Epithelial cell of esophagus (primary cell): Measurements from ENCODE around the gene TMEM86B.

Experiments
- DNase-seq: peaks from one replicate; pipeline ENCODE4 v3.0.0; 2010; ENCODE audit warnings: low read depth
- H3K4me3 ChIP-seq: 2 replicates; pipeline ENCODE4 v1.5.1; 2011; ENCODE audit warnings: mild to moderate bottlenecking, low read length, control low read depth
- CTCF ChIP-seq: IDR thresholded peaks from 2 replicates; pipeline ENCODE4 v1.5.1; 2011; ENCODE audit warnings: low read depth, mild to moderate bottlenecking, low read length, control low read depth, inconsistent platforms; ENCODE audit not compliant: insufficient read depth; ENCODE audit errors: missing control alignments

TMEM86B gene

GRCh38 chr19:55228403-55229031 lies at the start of gene TMEM86B:
TSS of gene TMEM86B (minus strand) at chr19:55228763. CDS start at chr19:55228741, 22 bp downstream.
- no peak for TF ChIP-seq CTCF
- no peak within 1 kb of the TSS for H3K4me3 ChIP-seq
- DNase-seq, result no peak

- TF ChIP-seq CTCF, result no peak
- H3K4me3 ChIP-seq, result no peak overlapping the region
- DNase-seq, result no peak
Observed at GRCh38 chr19:55277494-55277893, 48.9 kb upstream of the TMEM86B start.

DNA sequence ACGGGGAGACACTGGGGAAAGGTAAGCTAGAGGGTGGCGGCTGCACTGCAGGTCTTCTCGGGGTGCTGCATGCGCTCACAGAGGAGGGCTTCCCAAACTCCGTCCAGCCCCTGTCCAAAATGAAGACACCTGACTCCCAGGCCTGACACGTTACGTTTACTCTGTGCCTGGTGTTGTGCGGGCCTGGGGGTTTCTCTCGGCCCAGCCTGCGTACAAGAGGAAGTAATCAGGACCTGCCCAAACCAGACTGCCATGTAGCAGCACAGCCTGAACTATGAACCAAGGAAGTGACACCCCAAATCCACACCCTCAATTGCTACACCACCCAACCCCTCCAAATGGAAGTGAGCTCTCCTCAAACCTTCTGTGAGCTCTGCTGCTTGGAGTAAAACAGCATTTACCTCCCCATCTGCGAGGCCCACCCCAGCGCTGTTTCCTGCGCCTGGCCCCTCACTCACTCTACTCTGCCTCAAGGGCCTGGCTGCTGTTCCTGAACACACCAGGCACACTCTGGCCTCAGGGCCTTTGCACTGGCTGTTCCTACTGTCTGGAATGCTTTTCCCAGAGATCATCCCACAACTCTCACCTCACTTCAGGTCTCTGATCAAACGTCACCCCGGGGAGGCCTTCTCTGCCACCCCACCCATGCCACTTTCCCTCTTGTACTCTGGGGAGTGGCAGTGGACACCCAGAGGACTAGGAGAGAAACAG lies 48.3 kb upstream of the TMEM86B start:
- no peak for DNase-seq
- H3K4me3 ChIP-seq, result no peak overlapping the region
- TF ChIP-seq CTCF, result no peak

DNA sequence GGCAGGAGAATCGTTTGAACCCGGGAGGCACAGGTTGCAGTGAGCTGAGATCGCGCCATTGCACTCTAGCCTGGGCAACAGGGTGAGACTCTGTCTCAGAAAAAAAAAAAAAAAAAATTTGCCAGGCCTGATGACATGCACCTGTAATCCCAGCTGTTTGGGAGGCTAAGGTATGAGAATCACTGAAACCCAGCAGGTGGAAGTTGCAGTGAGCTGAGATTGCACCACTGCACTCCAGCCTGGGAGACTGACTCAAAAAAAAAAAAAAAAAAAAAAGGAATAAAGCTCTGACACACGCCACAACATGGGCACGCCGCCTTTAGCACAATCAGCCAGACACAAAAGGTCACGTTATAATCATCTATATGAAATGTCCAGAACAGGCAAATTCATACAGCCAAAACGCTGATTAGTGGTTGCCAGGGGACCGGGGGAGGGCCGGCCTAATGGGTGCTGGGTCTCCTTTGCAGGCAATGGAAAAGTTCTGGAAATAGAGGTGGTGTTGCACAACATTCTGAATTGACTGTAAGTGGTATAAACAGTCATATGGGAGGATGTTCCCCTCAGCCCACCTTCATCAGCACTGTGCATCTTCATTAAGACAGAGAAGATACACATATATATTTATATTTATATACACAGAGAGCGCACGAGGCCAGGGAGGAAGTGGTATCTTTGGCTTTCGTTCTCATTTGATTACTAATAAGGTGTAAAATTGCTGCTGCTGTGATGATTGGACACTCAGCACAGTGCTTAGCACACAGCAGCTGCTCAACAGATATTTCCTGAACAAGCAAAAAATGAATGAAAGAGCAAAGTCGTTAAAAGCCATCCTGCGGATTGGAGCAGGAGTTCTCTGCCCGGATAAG lies 47.5 kb upstream of the TMEM86B start:
- DNase-seq, result no peak
- H3K4me3 ChIP-seq, result no peak overlapping the region
- TF ChIP-seq CTCF, result no peak

- no peak for TF ChIP-seq CTCF
- H3K4me3 ChIP-seq, result no peak overlapping the region
- no peak for DNase-seq
Observed at GRCh38 chr19:55273978-55274707, 45.6 kb upstream of the TMEM86B start.

DNA sequence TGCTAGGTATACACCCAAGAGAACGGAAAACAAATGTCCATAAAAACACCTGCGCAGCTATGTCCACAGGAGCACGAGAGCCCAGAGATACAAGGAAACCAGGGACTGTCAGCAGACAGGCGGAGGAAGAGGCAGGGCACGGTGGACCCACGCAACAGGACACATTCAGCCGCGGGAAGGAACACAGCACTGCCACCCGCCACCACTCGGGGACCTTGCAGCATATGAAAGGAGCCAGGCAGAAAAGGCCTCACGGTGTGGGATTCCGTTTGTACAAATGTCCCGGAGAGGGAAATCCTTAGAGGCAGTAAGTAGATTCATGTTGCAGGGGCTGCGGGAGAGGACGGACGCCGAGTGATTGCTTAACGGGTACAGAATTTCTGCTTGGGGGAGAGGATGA lies 43.6 kb upstream of the TMEM86B start:
- TF ChIP-seq CTCF, result no peak
- DNase-seq, result no peak
- H3K4me3 ChIP-seq, result no peak overlapping the region
